Esophagus muscularis mucosa (tissue), 4 donors: ENCODE measurements around the gene ABCA2. TPM values are rescaled to one million over a fixed set of nuclear protein-coding genes. Genes with fewer than 3 reads are reported as not detected.

Experiments used
- DNase-seq: peaks from one replicate; pipeline ENCODE4 v3.0.0-alpha.2; 2017; ENCODE audit errors: extremely low spot score
- H3K27ac ChIP-seq, 4 donors: fragments of 200-600 bp; sonication (generic); replicated peaks in 1 of 4; 1 replicate in 3 of 4; 2 replicates in 1 of 4; pipeline ENCODE4 v1.5.1; 2016 to 2019; ENCODE audit warnings: mild to moderate bottlenecking in 1 of 4
- H3K27me3 ChIP-seq, 4 donors: fragments of 200-600 bp; sonication (generic); one replicate each; pipeline versions ENCODE4 v1.5.1 to v1.6.0; 2016 to 2019
- H3K36me3 ChIP-seq, 4 donors: fragments of 200-600 bp; sonication (generic); one replicate each; pipeline ENCODE4 v1.5.1; 2016 to 2019
- H3K4me1 ChIP-seq, 4 donors: fragments of 200-600 bp; sonication (generic); one replicate each; pipeline ENCODE4 v1.5.1; 2016 to 2019
- H3K4me3 ChIP-seq, 4 donors: fragments of 200-600 bp; sonication (generic); 1 replicate in 2 of 4; 2 replicates in 2 of 4; pipeline ENCODE4 v1.5.1; 2016 to 2019; ENCODE audit warnings: mild to moderate bottlenecking in 4 of 4, moderate library complexity in 1 of 4
- H3K9me3 ChIP-seq, 4 donors: fragments of 200-600 bp; sonication (generic); 1 replicate in 3 of 4; 2 replicates in 1 of 4; pipeline ENCODE4 v1.5.1; 2016 to 2019
- CTCF ChIP-seq, 3 experiments: fragments of 200-600 bp in 2 of 3; fragments of 450-650 bp in 1 of 3; sonication (generic) in 2 of 3; IDR thresholded peaks; one replicate each; pipeline ENCODE4 v1.5.1; 2017 to 2019; ENCODE audit warnings: antibody characterized with exemption in 3 of 3, mild to moderate bottlenecking in 2 of 3, moderate library complexity in 1 of 3
- EP300 ChIP-seq: sonication (generic); formaldehyde crosslinking; IDR thresholded peaks from one replicate; pipeline ENCODE4 v1.6.1; 2017; ENCODE audit warnings: antibody characterized with exemption
- POLR2A ChIP-seq: fragments of 450-650 bp; IDR thresholded peaks from one replicate; pipeline ENCODE4 v1.6.1; 2017; ENCODE audit warnings: antibody characterized with exemption, moderate library complexity, mild to moderate bottlenecking, low read depth
- POLR2AphosphoS5 ChIP-seq, 2 donors: sonication (generic); formaldehyde crosslinking; IDR thresholded peaks; one replicate each; pipeline ENCODE4 v1.6.1; 2017; ENCODE audit warnings: antibody characterized with exemption in 2 of 2
- WGBS: methylation state at CpG from one replicate; pipeline ENCODE4 v1.1.5; 2018; 5-methylcytosine and 5-hydroxymethylcytosine counted together
- intact Hi-C: fragments of 100-400 bp; cut with DNase I; formaldehyde crosslinking; loops from one replicate; pipeline ENCODE4 v1.15.1; 2023
- total RNA-seq, 4 donors: library from RNA; depleted of rRNA; stranded (reverse); fragments of >200 nt; gene quantifications; one replicate each; pipeline versions ENCODE4 v1.1.0 to v1.2.1, GENCODE V29; 2016

The ABCA2 gene
- total RNA-seq, 4 donors from 2014 or later, result 17.4 to 30.9 (median 21.6) TPM

DNA sequence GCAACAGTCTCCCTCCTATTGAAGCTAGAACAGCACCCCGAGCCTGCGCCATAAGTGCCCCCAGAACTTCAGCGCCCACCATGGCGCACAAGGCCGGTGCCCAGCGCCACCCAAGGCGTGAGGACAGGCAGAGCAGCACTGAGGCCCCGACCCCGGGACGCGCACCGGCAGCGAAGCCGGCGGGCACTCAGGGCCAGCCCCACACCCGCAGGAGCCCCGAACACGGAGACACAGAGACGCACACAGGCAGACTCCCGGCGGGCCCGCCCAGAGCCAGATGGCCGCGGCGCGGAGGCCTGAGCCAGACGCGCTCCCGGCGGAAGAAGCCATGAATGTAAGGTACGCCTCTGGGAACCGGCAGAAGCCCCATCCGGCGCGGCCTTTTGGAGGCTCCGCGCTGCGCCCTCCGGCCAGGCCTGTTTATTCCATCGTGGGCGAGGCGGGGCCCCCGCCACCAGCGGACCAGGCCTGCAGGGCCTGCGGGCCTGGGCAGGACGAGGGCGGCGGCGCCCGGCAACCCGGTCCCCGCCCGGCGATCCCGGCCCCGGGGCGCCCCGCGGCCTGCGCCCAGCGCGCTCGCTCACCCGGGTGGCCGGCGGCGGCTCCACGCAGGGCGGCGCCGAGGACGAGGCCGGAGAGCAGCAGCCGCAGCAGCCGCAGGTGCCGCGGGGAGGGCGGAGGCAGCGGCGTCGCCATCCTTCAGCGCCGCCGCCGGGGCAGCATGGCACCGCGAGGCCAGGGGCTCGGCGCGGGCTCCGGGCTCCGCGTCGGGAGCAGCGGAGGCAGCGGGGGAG lies 17.5 kb upstream of the ABCA2 start:
- H3K4me1 ChIP-seq, result peaks cover 36 to 60% (median 56%) of the 10 kb centered on the region in 4 donors
- peaks cover 5 to 24% (median 15%) of the 10 kb centered on the region in 4 donors for H3K36me3 ChIP-seq
- DNase-seq, result no peak
- intact Hi-C loops, result loop anchor here (2.0 kb wide), 1 partner anchor 21 kb away; no protein-coding TSS in a partner anchor
- H3K4me3 ChIP-seq, result peak overlapping the region; percentile 66 to 85 (median 71)
- peaks cover 0 to 39% (median 24%) of the 10 kb centered on the region in 4 donors for H3K27me3 ChIP-seq
- H3K9me3 ChIP-seq, result no peaks in the 10 kb centered on the region
- no CpG with 5 or more reads among the region's 96 CpGs for WGBS
- TF ChIP-seq EP300, result no peak
- peak in 1 of 2 donors; percentile 58 for TF ChIP-seq POLR2AphosphoS5 (IDR thresholded peaks at IDR 0.05)
- H3K27ac ChIP-seq, result peak overlapping the region; percentile 58 to 81 (median 75)

GRCh38 chr9:137044502-137045177 lies 16.6 kb upstream of the ABCA2 start:
- intact Hi-C loops, result no loop called here
- 51% methylated on average over 7 of the region's 18 CpGs for WGBS
- DNase-seq, result no peak
- peak; percentile 35 to 53 for TF ChIP-seq POLR2AphosphoS5 (IDR thresholded peaks at IDR 0.05)
- TF ChIP-seq POLR2A, result no peak
- H3K27me3 ChIP-seq, result peaks cover 0 to 31% (median 23%) of the 10 kb centered on the region in 4 donors
- peak overlapping the region; percentile 57 to 81 (median 75) for H3K27ac ChIP-seq
- no peaks in the 10 kb centered on the region for H3K9me3 ChIP-seq
- peak overlapping the region; percentile 66 to 85 (median 71) for H3K4me3 ChIP-seq
- peaks cover 36 to 58% (median 55%) of the 10 kb centered on the region in 4 donors for H3K4me1 ChIP-seq
- peaks cover 8 to 32% (median 23%) of the 10 kb centered on the region in 4 donors for H3K36me3 ChIP-seq

DNA sequence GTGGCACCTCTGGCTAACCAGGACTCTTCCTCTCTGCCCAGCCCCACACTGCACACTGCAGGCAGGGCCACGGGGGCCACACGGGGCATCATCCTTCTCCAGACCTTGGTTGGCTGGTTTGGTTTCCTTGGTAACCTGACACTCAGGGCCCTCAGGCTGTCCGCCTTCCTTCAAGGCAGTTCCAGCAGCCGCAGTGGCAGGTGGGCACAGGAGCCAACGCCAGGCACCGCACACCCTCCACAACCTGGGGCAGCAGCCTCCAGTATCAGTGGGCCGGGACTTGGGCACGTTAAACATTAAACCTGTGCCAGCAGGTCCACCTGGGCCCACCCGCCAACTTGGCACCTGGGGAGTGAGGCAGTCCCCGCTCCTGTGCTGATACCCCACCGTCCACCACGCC lies 16.0 kb upstream of the ABCA2 start:
- Histone ChIP-seq H3K4me1 (peaks cover 36 to 52% (median 48%) of the 10 kb centered on the region in 4 donors), H3K36me3 (peaks cover 8 to 38% (median 29%) of the 10 kb centered on the region in 4 donors), H3K4me3 (peak overlapping the region; percentile 66 to 85 (median 71)), H3K27ac (peak overlapping the region; percentile 47 to 73 (median 64)), H3K9me3 (no peaks in the 10 kb centered on the region), H3K27me3 (peaks cover 0 to 25% (median 17%) of the 10 kb centered on the region in 4 donors)
- TF ChIP-seq POLR2AphosphoS5 (IDR thresholded peaks at IDR 0.05) (no peak), CTCF (IDR thresholded peaks at IDR 0.05) (no peak), POLR2A (no peak), EP300 (no peak)
- intact Hi-C loops, result no loop called here
- DNase-seq, result no peak
- WGBS, result 93% methylated on average over 6 of the region's 12 CpGs

DNA sequence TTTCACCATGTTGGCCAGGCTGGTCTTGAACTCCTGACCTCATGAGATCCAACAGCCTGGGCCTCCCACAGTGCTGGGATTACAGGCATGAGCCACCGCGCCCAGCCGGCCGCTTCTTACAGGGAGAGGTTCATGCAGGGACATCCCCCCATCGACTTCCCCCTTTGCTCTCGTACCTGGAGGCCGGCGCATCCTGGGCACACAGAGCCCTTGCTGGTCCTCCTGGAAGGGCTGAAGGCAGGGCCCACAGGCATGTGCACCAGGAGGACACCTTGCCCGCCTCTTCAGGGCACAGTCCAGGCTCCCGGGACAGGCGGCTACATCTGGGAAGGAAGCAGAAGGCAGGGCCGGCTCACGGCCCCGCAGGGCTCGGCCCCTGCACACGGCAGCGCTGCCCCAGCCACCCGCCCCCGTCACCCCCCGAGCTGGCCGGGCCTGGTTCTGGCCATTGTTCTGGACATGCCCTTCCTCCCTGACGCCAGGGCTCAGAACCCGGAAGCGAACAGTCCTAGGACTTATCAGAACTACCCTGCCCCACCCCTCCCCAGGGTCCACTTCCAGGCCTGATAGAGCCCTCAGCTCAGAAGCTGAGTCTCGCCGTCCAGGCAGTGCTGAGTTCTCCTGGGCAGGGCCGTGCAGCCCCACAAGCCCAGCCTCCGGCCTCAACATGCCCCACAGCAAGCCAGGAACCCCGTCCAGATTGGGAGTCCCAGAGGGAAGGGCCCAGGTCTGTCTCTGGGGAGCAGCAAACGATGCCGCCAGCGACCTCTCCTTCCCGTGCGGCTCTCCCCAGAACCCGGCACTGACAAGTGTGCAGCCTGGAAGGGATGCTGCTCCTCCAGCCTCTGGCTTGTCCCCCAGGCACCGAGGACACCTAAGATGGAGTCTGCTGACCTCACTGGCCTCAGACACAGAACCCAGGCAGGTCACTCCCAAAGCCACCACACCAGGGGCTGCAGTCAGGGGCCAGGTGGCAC lies 15.0 kb upstream of the ABCA2 start:
- peak; percentile 39 to 51 for TF ChIP-seq POLR2AphosphoS5 (IDR thresholded peaks at IDR 0.05)
- no peak for TF ChIP-seq EP300
- Histone ChIP-seq H3K27ac (peak overlapping the region; percentile 47 to 73 (median 64)), H3K36me3 (peaks cover 8 to 48% (median 37%) of the 10 kb centered on the region in 4 donors), H3K27me3 (peaks cover 0 to 15% (median 8%) of the 10 kb centered on the region in 4 donors), H3K4me3 (peak overlapping the region; percentile 66 to 85 (median 71)), H3K4me1 (peaks cover 36 to 45% (median 42%) of the 10 kb centered on the region in 4 donors), H3K9me3 (no peaks in the 10 kb centered on the region)
- WGBS, result 71% methylated on average over 19 of the region's 36 CpGs
- intact Hi-C loops, result no loop called here
- no peak for DNase-seq

DNA sequence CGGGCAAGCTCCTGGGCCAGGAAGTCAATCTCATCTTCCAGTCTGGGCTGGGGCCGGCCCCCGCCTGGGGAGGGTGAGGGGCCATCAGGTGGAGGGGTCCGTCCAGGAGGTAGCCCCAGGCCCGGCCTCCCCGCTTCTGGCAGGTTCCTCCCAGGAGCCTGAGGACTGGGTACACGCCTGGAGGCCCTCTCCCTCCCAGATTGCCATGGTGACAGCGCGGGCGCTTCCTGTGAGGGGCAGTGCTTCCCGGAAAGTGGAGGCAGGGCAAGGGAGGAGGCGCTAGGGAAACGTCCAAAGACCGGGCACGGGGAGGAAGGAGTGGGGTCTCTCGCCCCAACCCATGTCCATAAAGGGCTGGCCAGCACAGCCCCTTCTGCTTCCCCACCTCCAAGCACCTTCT lies 13.1 kb upstream of the ABCA2 start:
- Histone ChIP-seq H3K4me1 (peaks cover 28 to 37% (median 34%) of the 10 kb centered on the region in 4 donors), H3K4me3 (peak overlapping the region in 2 of 4 donors; percentile 16 to 20), H3K36me3 (peaks cover 8 to 59% (median 48%) of the 10 kb centered on the region in 4 donors), H3K9me3 (no peaks in the 10 kb centered on the region), H3K27me3 (no peaks in the 10 kb centered on the region), H3K27ac (peak overlapping the region in 2 of 4 donors; percentile 0 to 58)
- intact Hi-C loops, result no loop called here
- DNase-seq, result no peak
- WGBS, result 65% methylated on average over 16 of the region's 16 CpGs
- no peak for TF ChIP-seq CTCF (IDR thresholded peaks at IDR 0.05)
- TF ChIP-seq POLR2AphosphoS5 (IDR thresholded peaks at IDR 0.05), result no peak
- TF ChIP-seq EP300, result no peak
- TF ChIP-seq POLR2A, result no peak
